HepG2 (cell line): ENCODE data around the gene APOL2. TPM values are rescaled to one million over a fixed set of nuclear protein-coding genes. Genes with fewer than 3 reads are reported as not detected.
"Not testable (repeated sequence)": the region's sequence is repeated elsewhere in the genome, so short reads cannot be mapped to it uniquely, and the experiment has no call there.

Source experiments
- DPF2 ChIP-seq: sonication (generic); formaldehyde crosslinking; IDR thresholded peaks from 2 replicates; pipeline ENCODE4 v1.4.0; 2020; ENCODE audit warnings: mild to moderate bottlenecking, low read depth, missing genetic modification reagents, borderline replicate concordance
- FOXP1 ChIP-seq, 2 experiments: fragments of 450-650 bp in 1 of 2; IDR thresholded peaks; 2 replicates each; pipeline ENCODE4 v1.6.1; 2017 to 2018; ENCODE audit warnings: antibody characterized with exemption in 1 of 2
- HNF1A ChIP-seq, 2 experiments: sonication (generic) in 1 of 2; formaldehyde crosslinking in 1 of 2; IDR thresholded peaks; 2 replicates each; pipeline versions ENCODE4 v1.4.0 to v1.6.1; 2016 to 2020; ENCODE audit warnings: borderline replicate concordance in 1 of 2, low read depth in 1 of 2, mild to moderate bottlenecking in 1 of 2, missing genetic modification reagents in 1 of 2
- JUNB ChIP-seq: sonication (generic); formaldehyde crosslinking; IDR thresholded peaks from 2 replicates; pipeline ENCODE4 v1.8.0; 2022; ENCODE audit warnings: missing genetic modification reagents, mild to moderate bottlenecking, borderline replicate concordance
- MAX ChIP-seq: IDR thresholded peaks from 2 replicates; pipeline ENCODE4 v1.6.1; 2012; ENCODE audit warnings: inconsistent platforms
- MED1 ChIP-seq: sonication (generic); formaldehyde crosslinking; IDR thresholded peaks from 2 replicates; pipeline ENCODE4 v1.4.0; 2020; ENCODE audit warnings: missing genetic modification reagents
- MEF2D ChIP-seq: sonication (generic); formaldehyde crosslinking; IDR thresholded peaks from 2 replicates; pipeline ENCODE4 v1.5.1; 2020; ENCODE audit warnings: mild to moderate bottlenecking, missing genetic modification reagents
- PITX1 ChIP-seq: sonication (generic); formaldehyde crosslinking; IDR thresholded peaks from 2 replicates; pipeline ENCODE4 v1.5.1; 2020; ENCODE audit warnings: mild to moderate bottlenecking, missing genetic modification reagents
- SOX5 ChIP-seq: IDR thresholded peaks from 2 replicates; pipeline ENCODE4 v1.6.1; 2016; ENCODE audit warnings: borderline replicate concordance
- TARDBP ChIP-seq: sonication (generic); formaldehyde crosslinking; IDR thresholded peaks from 2 replicates; pipeline ENCODE4 v1.8.0; 2022; ENCODE audit warnings: mild to moderate bottlenecking, missing genetic modification reagents
- ZFP36L1 ChIP-seq: sonication (generic); formaldehyde crosslinking; IDR thresholded peaks from 2 replicates; pipeline ENCODE4 v1.8.0; 2022; ENCODE audit warnings: mild to moderate bottlenecking, missing genetic modification reagents, moderate library complexity
- ZHX1 ChIP-seq: sonication (generic); formaldehyde crosslinking; IDR thresholded peaks from 2 replicates; pipeline ENCODE4 v1.8.1; 2022; ENCODE audit warnings: low read depth, mild to moderate bottlenecking, missing genetic modification reagents
- ZNF292 ChIP-seq: sonication (generic); formaldehyde crosslinking; IDR thresholded peaks from 2 replicates; pipeline ENCODE4 v1.8.1; 2022; ENCODE audit warnings: mild to moderate bottlenecking, low read depth, missing genetic modification reagents, borderline replicate concordance
- ZNF432 ChIP-seq: sonication (generic); formaldehyde crosslinking; IDR thresholded peaks from 2 replicates; pipeline ENCODE4 v1.5.0; 2020; ENCODE audit warnings: missing genetic modification reagents, mild to moderate bottlenecking, borderline replicate concordance
- ZNF572 ChIP-seq: sonication (generic); formaldehyde crosslinking; IDR thresholded peaks from 2 replicates; pipeline ENCODE4 v1.5.1; 2020; ENCODE audit warnings: mild to moderate bottlenecking, missing genetic modification reagents
- polyA plus RNA-seq, 8 experiments: library from polyadenylated mRNA; depleted of rRNA in 3 of 8; stranded (reverse) in 7 of 8; unstranded in 1 of 8; fragments of >200 nt; fragmentation: Illumina TruSeq in 4 of 8; extraction: Trizol in 4 of 8; gene quantifications; 2 replicates each; pipeline versions ENCODE4 v1.2.1 to v1.2.3, GENCODE V29; 2011 to 2016; ENCODE audit warnings: low read depth in 4 of 8, missing spikeins in 1 of 8, mixed read lengths in 1 of 8; ENCODE audit not compliant: insufficient read depth in 1 of 8
- total RNA-seq, 5 experiments: library from RNA; depleted of rRNA; stranded (reverse); fragments of >200 nt; fragmentation: Illumina TruSeq; extraction: Trizol; gene quantifications; 2 replicates each; pipeline ENCODE4 v1.2.3, GENCODE V29; 2016; ENCODE audit warnings: low read depth in 1 of 5
- TF ChIP-seq, protein P1 (sequence below): sonication (generic); formaldehyde crosslinking; IDR thresholded peaks from 2 replicates; pipeline ENCODE4 v1.4.0; 2020; ENCODE audit warnings: missing genetic modification reagents
- TF ChIP-seq, protein P2 (sequence below): sonication (generic); formaldehyde crosslinking; IDR thresholded peaks from 2 replicates; pipeline ENCODE4 v1.5.1; 2020; ENCODE audit warnings: mild to moderate bottlenecking, moderate library complexity, missing genetic modification reagents

The APOL2 gene
- total and polyA plus RNA-seq, 2 of the 13 experiments (the other 11 are each of a cell fraction or from before 2014, with no cell fraction given), result 28.7 to 51.2 TPM

DNA sequence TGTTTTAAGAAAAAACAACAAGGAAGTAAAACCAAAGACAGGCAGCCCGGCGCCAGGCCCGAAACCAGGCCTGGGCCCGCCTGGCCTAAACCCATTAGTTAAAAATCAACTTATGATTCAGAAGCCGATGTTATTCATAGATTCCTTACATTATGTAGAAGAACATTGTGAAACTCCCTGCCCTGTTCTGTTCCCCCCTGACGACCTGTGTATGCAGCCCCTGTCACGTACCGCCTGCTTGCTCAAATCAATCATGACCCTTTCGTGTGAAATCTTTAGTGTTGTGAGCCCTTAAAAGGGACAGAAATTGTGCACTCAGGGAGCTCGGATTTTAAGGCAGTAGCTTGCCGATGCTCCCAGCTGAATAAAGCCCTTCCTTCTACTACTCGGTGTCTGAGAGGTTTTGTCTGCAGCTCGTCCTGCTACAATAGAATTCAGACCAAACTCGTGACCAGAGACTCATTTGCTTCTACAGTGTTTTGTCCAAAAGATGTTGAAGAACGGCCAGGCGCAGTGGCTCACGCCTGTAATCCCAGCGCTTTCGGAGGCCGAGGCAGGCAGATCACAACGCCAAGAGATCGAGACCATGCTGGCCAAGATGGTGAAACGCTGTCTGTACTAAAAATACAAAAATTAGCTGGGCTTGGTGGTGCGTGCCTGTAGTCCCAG is 11.1 kb upstream of the APOL2 start (continued):
- TF ChIP-seq ZNF572 (CRISPR knock-in tag), result 0 out of 2 replicates have a peak, but pooled peaks have one; percentile 17
- peak; percentile 39; the same call in 1 of the 2 replicates for TF ChIP-seq JUNB (CRISPR knock-in tag)
- peak; percentile 100 for TF ChIP-seq ZNF432
- peak; percentile 89 for TF ChIP-seq MEF2D
- peak; percentile 87; the same call in 1 of the 2 replicates for TF ChIP-seq TARDBP (CRISPR knock-in tag)
- TF ChIP-seq DPF2 (CRISPR knock-in tag), result peak; percentile 82; the same call in 1 of the 2 replicates
- TF ChIP-seq HNF1A (IDR thresholded peaks at IDR 0.05; ENCODE audit: low read depth), result peak; percentile 84
- TF ChIP-seq HNF1A (CRISPR knock-in tag; IDR thresholded peaks at IDR 0.05; ENCODE audit: borderline replicate concordance), result peak; percentile 83; the same call in 1 of the 2 replicates
- TF ChIP-seq MAX, result peak; percentile 48; the same call in 1 of the 2 replicates
- peak; percentile 77; the same call in 1 of the 2 replicates for TF ChIP-seq SOX5
- not testable (repeated sequence) for TF ChIP-seq FOXP1 (IDR thresholded peaks at IDR 0.05)
- peak; percentile 35; the same call in 1 of the 2 replicates for TF ChIP-seq FOXP1 (CRISPR knock-in tag; IDR thresholded peaks at IDR 0.05)
- TF ChIP-seq ZHX1 (CRISPR knock-in tag), result peak; percentile 48; the same call in 1 of the 2 replicates
- TF ChIP-seq ZNF292 (CRISPR knock-in tag), result peak; percentile 47; the same call in 1 of the 2 replicates
- TF ChIP-seq ZFP36L1 (CRISPR knock-in tag), result peak; percentile 36; the same call in 1 of the 2 replicates
- TF ChIP-seq, protein P1, sequence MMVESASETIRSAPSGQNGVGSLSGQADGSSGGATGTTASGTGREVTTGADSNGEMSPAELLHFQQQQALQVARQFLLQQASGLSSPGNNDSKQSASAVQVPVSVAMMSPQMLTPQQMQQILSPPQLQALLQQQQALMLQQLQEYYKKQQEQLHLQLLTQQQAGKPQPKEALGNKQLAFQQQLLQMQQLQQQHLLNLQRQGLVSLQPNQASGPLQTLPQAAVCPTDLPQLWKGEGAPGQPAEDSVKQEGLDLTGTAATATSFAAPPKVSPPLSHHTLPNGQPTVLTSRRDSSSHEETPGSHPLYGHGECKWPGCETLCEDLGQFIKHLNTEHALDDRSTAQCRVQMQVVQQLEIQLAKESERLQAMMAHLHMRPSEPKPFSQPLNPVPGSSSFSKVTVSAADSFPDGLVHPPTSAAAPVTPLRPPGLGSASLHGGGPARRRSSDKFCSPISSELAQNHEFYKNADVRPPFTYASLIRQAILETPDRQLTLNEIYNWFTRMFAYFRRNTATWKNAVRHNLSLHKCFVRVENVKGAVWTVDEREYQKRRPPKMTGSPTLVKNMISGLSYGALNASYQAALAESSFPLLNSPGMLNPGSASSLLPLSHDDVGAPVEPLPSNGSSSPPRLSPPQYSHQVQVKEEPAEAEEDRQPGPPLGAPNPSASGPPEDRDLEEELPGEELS, result peak; percentile 76
- peak; percentile 98 for TF ChIP-seq MED1
- TF ChIP-seq, protein P2, sequence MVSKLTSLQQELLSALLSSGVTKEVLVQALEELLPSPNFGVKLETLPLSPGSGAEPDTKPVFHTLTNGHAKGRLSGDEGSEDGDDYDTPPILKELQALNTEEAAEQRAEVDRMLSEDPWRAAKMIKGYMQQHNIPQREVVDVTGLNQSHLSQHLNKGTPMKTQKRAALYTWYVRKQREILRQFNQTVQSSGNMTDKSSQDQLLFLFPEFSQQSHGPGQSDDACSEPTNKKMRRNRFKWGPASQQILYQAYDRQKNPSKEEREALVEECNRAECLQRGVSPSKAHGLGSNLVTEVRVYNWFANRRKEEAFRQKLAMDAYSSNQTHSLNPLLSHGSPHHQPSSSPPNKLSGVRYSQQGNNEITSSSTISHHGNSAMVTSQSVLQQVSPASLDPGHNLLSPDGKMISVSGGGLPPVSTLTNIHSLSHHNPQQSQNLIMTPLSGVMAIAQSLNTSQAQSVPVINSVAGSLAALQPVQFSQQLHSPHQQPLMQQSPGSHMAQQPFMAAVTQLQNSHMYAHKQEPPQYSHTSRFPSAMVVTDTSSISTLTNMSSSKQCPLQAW (CRISPR knock-in tag), result peak; percentile 97
- TF ChIP-seq PITX1, result peak; percentile 42; the same call in 1 of the 2 replicates
